ENCODE measurements around the gene PAK4.
"Not testable (repeated sequence)": the region's sequence is repeated elsewhere in the genome, so short reads cannot be mapped to it uniquely, and the experiment has no call there.

Gene PAK4

GRCh38 chr19:39125554-39126311 lies at the start of gene PAK4:
TSS of gene PAK4 (plus strand) at chr19:39125786. CDS start at chr19:39169554, 43,768 bp downstream.
- DNase-seq, result peak; percentile 99

GRCh38 chr19:39077323-39077722 lies 48.3 kb upstream of the PAK4 start:
- no peak for DNase-seq

- DNase-seq, result no peak
These were observed 47.0 kb upstream of the PAK4 start for GRCh38 chr19:39078436-39079200.

GRCh38 chr19:39080431-39080830 lies 45.2 kb upstream of the PAK4 start:
- no peak for DNase-seq

GRCh38 chr19:39082167-39082566 lies 43.4 kb upstream of the PAK4 start:
- no peak for DNase-seq

GRCh38 chr19:39082745-39083598 lies 42.6 kb upstream of the PAK4 start:
- DNase-seq, result no peak

- DNase-seq, result no peak
These were observed 42.0 kb upstream of the PAK4 start for GRCh38 chr19:39083599-39083982.

- DNase-seq, result no peak
These were observed 41.4 kb upstream of the PAK4 start, which contains the start of gene ACP7 for GRCh38 chr19:39083983-39084731. TSS of gene ACP7 (plus strand) at chr19:39084368. CDS start at chr19:39085270, 902 bp downstream.

GRCh38 chr19:39084732-39085080 lies 40.9 kb upstream of the PAK4 start:
- no peak for DNase-seq

GRCh38 chr19:39085392-39085791 lies 40.2 kb upstream of the PAK4 start:
- no peak for DNase-seq

- no peak for DNase-seq
These were observed 39.2 kb upstream of the PAK4 start for GRCh38 chr19:39086386-39086785.

GRCh38 chr19:39087907-39088686 lies 37.5 kb upstream of the PAK4 start:
- no peak for DNase-seq

GRCh38 chr19:39090016-39090415 lies 35.6 kb upstream of the PAK4 start:
- DNase-seq, result not testable (repeated sequence)

- no peak for DNase-seq
These were observed 34.7 kb upstream of the PAK4 start for GRCh38 chr19:39090881-39091280.

- not testable (repeated sequence) for DNase-seq
These were observed 29.6 kb upstream of the PAK4 start for GRCh38 chr19:39095799-39096540.

- no peak for DNase-seq
These were observed 28.3 kb upstream of the PAK4 start for GRCh38 chr19:39097299-39097698.

- DNase-seq, result no peak
These were observed 27.9 kb upstream of the PAK4 start for GRCh38 chr19:39097721-39098120.

GRCh38 chr19:39098365-39099269 lies 27.0 kb upstream of the PAK4 start:
- DNase-seq, result no peak

GRCh38 chr19:39099341-39099740 lies 26.2 kb upstream of the PAK4 start:
- DNase-seq, result no peak

Data from femur (tissue), 1 donor.